Esophagus (tissue), 2 donors: ENCODE results near the gene IFRD1. TPM values are rescaled to one million over a fixed set of nuclear protein-coding genes. Genes with fewer than 3 reads are reported as not detected.

Source experiments
- H3K27ac ChIP-seq, 2 donors: one replicate each; pipeline ENCODE4 v1.5.1; 2013; ENCODE audit warnings: low read depth in 2 of 2, mild to moderate bottlenecking in 2 of 2, inconsistent platforms in 1 of 2, low read length in 1 of 2, moderate library complexity in 1 of 2
- H3K27me3 ChIP-seq, 2 donors: one replicate each; pipeline ENCODE4 v1.6.1; 2013; ENCODE audit warnings: low read length in 2 of 2, control low read depth in 1 of 2, mild to moderate bottlenecking in 1 of 2; ENCODE audit not compliant: insufficient read depth in 2 of 2, control insufficient read depth in 1 of 2
- H3K36me3 ChIP-seq, 2 donors: one replicate each; pipeline ENCODE4 v1.6.1; 2013; ENCODE audit warnings: low read length in 1 of 2; ENCODE audit not compliant: control insufficient read depth in 2 of 2, insufficient read depth in 2 of 2
- H3K4me1 ChIP-seq, 2 donors: one replicate each; pipeline ENCODE4 v1.6.1; 2013; ENCODE audit warnings: low read length in 1 of 2; ENCODE audit not compliant: control insufficient read depth in 2 of 2, insufficient read depth in 2 of 2
- H3K4me3 ChIP-seq, 2 donors: one replicate each; pipeline ENCODE4 v1.5.1; 2013; ENCODE audit warnings: low read length in 2 of 2, mild to moderate bottlenecking in 2 of 2, low read depth in 1 of 2, moderate library complexity in 1 of 2
- H3K9me3 ChIP-seq, 2 donors: one replicate each; pipeline ENCODE4 v1.6.1; 2013; ENCODE audit warnings: mild to moderate bottlenecking in 2 of 2, low read depth in 1 of 2, low read length in 1 of 2, moderate library complexity in 1 of 2; ENCODE audit not compliant: control insufficient read depth in 2 of 2, insufficient read depth in 1 of 2
- WGBS, 2 donors: extraction: QIAGEN DNeasy Blood & Tissue Kit; methylation state at CpG; one replicate each; pipeline ENCODE4 v1.1.7; 2013; 5-methylcytosine and 5-hydroxymethylcytosine counted together
- polyA plus RNA-seq, 2 donors: library from polyadenylated mRNA; stranded (reverse); fragments of 200-250 nt; gene quantifications; one replicate each; pipeline ENCODE4 v1.2.3, GENCODE V29; 2013
- donor health status: healthy with polysubstance abuse.
- donor health status: Bipolar disorder and iron deficiency.

The IFRD1 gene
- polyA plus RNA-seq, 2 donors, result 25.1 to 33.3 TPM

DNA sequence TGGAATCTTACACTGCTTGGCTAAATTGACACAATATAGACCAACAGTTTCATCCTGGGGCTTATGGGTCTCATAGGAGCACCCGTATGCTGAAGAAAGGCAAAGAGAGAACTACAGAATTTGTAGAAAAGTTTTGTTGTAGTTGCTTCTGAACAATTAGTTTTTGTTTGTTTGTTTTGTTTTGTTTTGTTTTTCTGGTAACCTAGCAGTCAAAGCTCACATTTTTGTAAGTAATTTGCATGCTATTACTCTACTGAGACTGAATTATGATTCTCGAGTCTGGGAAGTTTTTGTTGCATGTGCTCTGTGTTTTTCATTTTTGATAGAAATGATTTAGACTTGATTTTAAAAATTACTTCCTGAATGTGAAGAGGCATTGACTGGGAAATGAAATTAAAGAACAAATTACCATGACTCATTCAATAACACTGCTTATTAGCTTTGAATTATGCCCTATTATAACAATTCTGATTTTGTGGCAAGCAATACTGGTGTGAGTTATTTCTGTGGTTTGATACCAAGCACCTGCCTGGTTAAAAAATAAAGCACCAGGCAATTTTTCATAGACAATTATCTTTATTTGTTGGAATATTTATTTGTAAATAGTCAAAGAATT, 31.0 kb downstream of the IFRD1 start:
- no peaks in the 10 kb centered on the region for H3K27me3 ChIP-seq
- WGBS, 2 donors, result 65 to 69% methylated on average over 2 of the region's 2 CpGs
- H3K27ac ChIP-seq, result no peak overlapping the region
- H3K4me3 ChIP-seq, result no peak overlapping the region
- H3K9me3 ChIP-seq, result no peaks in the 10 kb centered on the region
- peaks cover 0 to 1% of the 10 kb centered on the region in 2 donors for H3K36me3 ChIP-seq
- H3K4me1 ChIP-seq, result no peaks in the 10 kb centered on the region

GRCh38 chr7:112481833-112482670, 31.8 kb downstream of the IFRD1 start:
- Histone ChIP-seq H3K36me3 (no peaks in the 10 kb centered on the region), H3K9me3 (no peaks in the 10 kb centered on the region), H3K4me1 (no peaks in the 10 kb centered on the region), H3K4me3 (no peak overlapping the region), H3K27ac (peak overlapping the region in 1 of 2 donors; percentile 13), H3K27me3 (no peaks in the 10 kb centered on the region)
- 27 to 34% methylated on average over 3 of the region's 3 CpGs for WGBS, 2 donors

DNA sequence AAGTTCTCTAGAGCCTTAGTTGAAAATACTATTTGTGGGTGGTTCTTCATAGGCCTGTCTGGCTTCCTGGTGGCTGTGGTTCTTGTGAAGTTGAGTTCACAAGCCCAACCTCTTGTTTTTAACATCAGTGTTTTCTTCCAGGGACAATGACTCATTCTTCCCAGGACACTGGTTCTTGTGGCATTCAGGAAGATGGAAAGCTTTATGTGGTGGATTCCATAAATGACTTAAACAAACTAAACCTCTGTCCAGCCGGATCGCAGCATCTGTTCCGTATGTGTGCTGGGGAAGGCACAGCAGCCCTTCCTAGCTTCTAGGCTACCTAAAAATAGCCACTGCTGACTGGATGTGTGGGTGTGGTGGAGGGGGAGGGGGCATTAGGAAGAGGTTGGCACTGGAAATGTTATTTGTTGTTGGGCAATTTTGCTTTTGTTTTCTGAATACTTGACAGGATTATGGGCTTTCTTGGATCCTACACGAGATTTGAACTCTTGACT, 34.5 kb downstream of the IFRD1 start:
- Histone ChIP-seq H3K27me3 (no peaks in the 10 kb centered on the region), H3K9me3 (no peaks in the 10 kb centered on the region), H3K36me3 (no peaks in the 10 kb centered on the region), H3K27ac (peak overlapping the region in 1 of 2 donors; percentile 40), H3K4me3 (no peak overlapping the region), H3K4me1 (no peaks in the 10 kb centered on the region)
- WGBS, 2 donors, result 59 to 64% methylated on average over 4 of the region's 4 CpGs

- WGBS, 2 donors, result 79 to 83% methylated on average over 5 of the region's 5 CpGs
- H3K27ac ChIP-seq, result no peak overlapping the region
Measured at GRCh38 chr7:112485766-112486165, 35.5 kb downstream of the IFRD1 start.

GRCh38 chr7:112487457-112488263, 37.4 kb downstream of the IFRD1 start:
- Histone ChIP-seq H3K9me3 (no peaks in the 10 kb centered on the region), H3K4me1 (no peaks in the 10 kb centered on the region), H3K4me3 (no peak overlapping the region), H3K27ac (no peak overlapping the region), H3K36me3 (no peaks in the 10 kb centered on the region), H3K27me3 (no peaks in the 10 kb centered on the region)
- WGBS, 2 donors, result 88 to 89% methylated on average over 8 of the region's 8 CpGs

More at GRCh38 chr7:112485766-112486165, 35.5 kb downstream of the IFRD1 start:
- H3K36me3 ChIP-seq, result no peaks in the 10 kb centered on the region
- no peak overlapping the region for H3K4me3 ChIP-seq
- no peaks in the 10 kb centered on the region for H3K27me3 ChIP-seq
- no peaks in the 10 kb centered on the region for H3K4me1 ChIP-seq
- H3K9me3 ChIP-seq, result no peaks in the 10 kb centered on the region

GRCh38 chr7:112488264-112488552, 37.9 kb downstream of the IFRD1 start:
- H3K4me3 ChIP-seq, result no peak overlapping the region
- no peaks in the 10 kb centered on the region for H3K36me3 ChIP-seq
- no peak overlapping the region for H3K27ac ChIP-seq
- 87 to 95% methylated on average over 4 of the region's 4 CpGs for WGBS, 2 donors
- H3K4me1 ChIP-seq, result no peaks in the 10 kb centered on the region
- H3K9me3 ChIP-seq, result no peaks in the 10 kb centered on the region
- no peaks in the 10 kb centered on the region for H3K27me3 ChIP-seq

DNA sequence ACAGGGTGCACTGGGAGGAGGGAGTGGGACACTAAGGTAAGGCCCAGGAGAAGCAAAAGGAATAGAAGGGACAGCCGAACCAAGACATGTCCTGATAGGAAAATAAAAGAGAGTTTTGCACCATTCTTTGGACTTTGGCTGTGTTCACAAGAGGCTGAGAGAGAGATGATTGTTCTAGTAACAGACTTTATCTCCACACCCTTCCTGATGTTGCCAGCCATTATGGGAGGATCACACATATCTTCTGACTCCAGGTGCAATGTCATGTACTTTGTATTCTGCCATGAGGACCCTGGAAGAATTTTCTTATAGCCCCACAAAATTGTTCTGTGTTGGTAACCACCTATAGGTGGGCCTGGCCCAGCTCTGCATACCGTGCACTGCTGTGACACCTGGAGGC, 41.9 kb downstream of the IFRD1 start:
- Histone ChIP-seq H3K9me3 (no peaks in the 10 kb centered on the region), H3K4me1 (no peaks in the 10 kb centered on the region), H3K27me3 (no peaks in the 10 kb centered on the region), H3K27ac (no peak overlapping the region), H3K4me3 (no peak overlapping the region), H3K36me3 (no peaks in the 10 kb centered on the region)
- 88 to 94% methylated on average over 2 of the region's 2 CpGs for WGBS, 2 donors

- Histone ChIP-seq H3K36me3 (no peaks in the 10 kb centered on the region), H3K4me1 (no peaks in the 10 kb centered on the region), H3K9me3 (no peaks in the 10 kb centered on the region), H3K27me3 (no peaks in the 10 kb centered on the region), H3K27ac (no peak overlapping the region), H3K4me3 (no peak overlapping the region)
- 75 to 83% methylated on average over 2 of the region's 2 CpGs for WGBS, 2 donors
Measured at GRCh38 chr7:112494656-112495055, 44.4 kb downstream of the IFRD1 start.

DNA sequence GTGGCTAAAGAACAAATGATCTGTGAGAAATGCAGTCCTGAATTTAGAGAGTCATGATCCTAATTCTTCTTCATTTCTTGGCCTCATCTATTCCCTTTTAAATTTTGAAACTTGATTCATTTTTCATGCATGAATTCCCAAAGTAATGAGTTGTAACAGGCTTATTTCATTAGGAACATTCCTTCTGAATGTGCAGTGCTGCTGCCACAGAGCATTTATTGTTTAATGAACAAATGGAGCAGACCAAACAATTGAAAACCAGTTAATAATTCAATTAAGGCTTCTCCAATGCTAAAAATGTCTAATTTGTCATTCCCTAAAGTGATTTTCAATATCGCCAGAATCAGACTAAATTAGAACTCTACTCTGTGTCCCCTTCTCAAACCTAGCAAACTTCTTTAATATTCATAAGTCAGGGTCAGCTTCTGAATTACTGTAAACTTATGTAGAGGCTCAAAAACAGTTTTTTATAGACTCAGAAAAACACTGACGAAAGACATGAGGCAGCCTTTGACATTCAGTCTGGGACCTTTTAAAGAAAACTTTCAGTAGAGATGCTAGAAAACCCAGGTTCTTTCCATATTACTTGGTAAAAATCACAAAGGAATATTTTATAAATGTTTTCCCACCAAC, 45.0 kb downstream of the IFRD1 start:
- Histone ChIP-seq H3K27ac (no peak overlapping the region), H3K9me3 (no peaks in the 10 kb centered on the region), H3K4me1 (no peaks in the 10 kb centered on the region), H3K27me3 (no peaks in the 10 kb centered on the region), H3K36me3 (no peaks in the 10 kb centered on the region), H3K4me3 (no peak overlapping the region)
- WGBS, 2 donors, result 41 to 62% methylated on average over 2 of the region's 2 CpGs
